ENCODE results near the gene ZNF674.

- no peak for TF ChIP-seq CTCF (conservative IDR thresholded peaks at IDR 0.05; ENCODE audit: low read depth, low read length)
- no peak for TF ChIP-seq EZH2 (IDR thresholded peaks at IDR 0.05; ENCODE audit: borderline replicate concordance, low read depth, low read length, poor library complexity, severe bottlenecking)
Measured at GRCh38 chrX:46582966-46583365, 37.7 kb upstream of the ZNF674 start.
